Measurements from ENCODE around the gene LRRC4C.

The LRRC4C gene

DNA sequence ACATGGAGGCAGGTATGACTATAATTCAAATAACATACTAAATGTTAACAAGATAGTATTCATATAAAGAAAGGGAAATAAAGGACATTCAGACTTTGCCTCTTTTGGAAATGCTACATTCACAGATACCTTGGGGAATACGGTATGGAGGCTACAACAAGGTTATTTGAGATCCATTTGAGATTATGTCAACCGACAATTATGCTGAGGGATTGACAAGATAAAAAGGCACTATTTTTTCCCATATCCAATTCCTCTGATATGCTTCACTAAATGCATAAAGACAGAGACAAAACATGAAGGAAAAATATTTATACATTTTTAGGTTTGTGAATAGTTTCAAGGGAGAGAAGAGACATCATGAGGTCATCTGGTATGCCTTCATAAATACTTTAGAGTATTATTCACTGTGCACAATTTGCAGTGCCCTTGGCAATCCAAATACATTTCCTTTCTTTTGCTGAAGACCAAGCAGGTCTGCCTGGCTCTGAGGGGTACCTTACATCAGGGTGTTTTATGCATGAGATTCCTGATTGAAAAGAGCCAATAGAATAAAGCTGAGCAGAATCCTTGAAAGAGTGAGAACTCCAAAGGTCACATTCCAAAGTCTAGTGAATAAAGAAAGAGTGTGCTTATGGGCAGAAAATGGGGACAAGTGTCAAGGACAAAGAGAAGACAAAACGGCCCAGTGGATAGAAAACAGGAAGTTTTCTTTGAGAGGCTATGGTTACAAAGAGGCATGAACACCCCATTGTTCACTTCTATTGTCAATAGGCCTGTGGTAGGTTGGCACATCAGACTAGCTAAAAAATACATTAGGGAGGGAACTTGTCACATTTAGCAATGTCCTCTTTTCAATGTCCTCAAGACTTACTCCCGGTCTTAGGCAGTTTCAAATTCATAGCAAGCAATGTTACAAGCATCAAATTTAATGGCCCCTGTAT is 455.8 kb downstream of the LRRC4C start:
- no peak overlapping the region for H2AFZ ChIP-seq (ENCODE audit: low read depth, low read length)
- no peaks in the 10 kb centered on the region for H3K27me3 ChIP-seq (ENCODE audit: insufficient read depth, low read length, poor library complexity)
- no peaks in the 10 kb centered on the region for H3K79me2 ChIP-seq (ENCODE audit: insufficient read depth, low read length)
- no peak overlapping the region for H3K4me2 ChIP-seq (ENCODE audit: insufficient read depth, low read length)
- H3K36me3 ChIP-seq (ENCODE audit: insufficient read depth, low read length) = no peaks in the 10 kb centered on the region
- H3K27ac ChIP-seq (ENCODE audit: low read length) = no peak overlapping the region
- no peak overlapping the region for H3K4me3 ChIP-seq (ENCODE audit: low read depth in 1 of 2, low read length in 2 of 2)
- H3K4me1 ChIP-seq (ENCODE audit: insufficient read depth, low read length) = no peaks in the 10 kb centered on the region
- no peak for ATAC-seq (ENCODE audit: insufficient read depth, low read depth)
- no peak for DNase-seq
- no peak overlapping the region for H3K9ac ChIP-seq (ENCODE audit: low read depth, low read length)
- no peaks in the 10 kb centered on the region for H4K20me1 ChIP-seq (ENCODE audit: insufficient read depth, low read length)
- TF ChIP-seq, protein P1, sequence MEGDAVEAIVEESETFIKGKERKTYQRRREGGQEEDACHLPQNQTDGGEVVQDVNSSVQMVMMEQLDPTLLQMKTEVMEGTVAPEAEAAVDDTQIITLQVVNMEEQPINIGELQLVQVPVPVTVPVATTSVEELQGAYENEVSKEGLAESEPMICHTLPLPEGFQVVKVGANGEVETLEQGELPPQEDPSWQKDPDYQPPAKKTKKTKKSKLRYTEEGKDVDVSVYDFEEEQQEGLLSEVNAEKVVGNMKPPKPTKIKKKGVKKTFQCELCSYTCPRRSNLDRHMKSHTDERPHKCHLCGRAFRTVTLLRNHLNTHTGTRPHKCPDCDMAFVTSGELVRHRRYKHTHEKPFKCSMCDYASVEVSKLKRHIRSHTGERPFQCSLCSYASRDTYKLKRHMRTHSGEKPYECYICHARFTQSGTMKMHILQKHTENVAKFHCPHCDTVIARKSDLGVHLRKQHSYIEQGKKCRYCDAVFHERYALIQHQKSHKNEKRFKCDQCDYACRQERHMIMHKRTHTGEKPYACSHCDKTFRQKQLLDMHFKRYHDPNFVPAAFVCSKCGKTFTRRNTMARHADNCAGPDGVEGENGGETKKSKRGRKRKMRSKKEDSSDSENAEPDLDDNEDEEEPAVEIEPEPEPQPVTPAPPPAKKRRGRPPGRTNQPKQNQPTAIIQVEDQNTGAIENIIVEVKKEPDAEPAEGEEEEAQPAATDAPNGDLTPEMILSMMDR (IDR thresholded peaks at IDR 0.05; ENCODE audit: borderline replicate concordance, extremely low read depth, low read length, poor library complexity, severe bottlenecking) = no peak
- no peak for TF ChIP-seq EZH2 (IDR thresholded peaks at IDR 0.05; ENCODE audit: borderline replicate concordance, low read depth, low read length, severe bottlenecking)
- H3K9me3 ChIP-seq (ENCODE audit: insufficient read depth, low read length, severe bottlenecking) = no peaks in the 10 kb centered on the region

- Histone ChIP-seq H3K4me2 (ENCODE audit: insufficient read depth, low read length) (no peak overlapping the region), H3K36me3 (ENCODE audit: insufficient read depth, low read length) (no peaks in the 10 kb centered on the region), H3K27me3 (ENCODE audit: insufficient read depth, low read length, poor library complexity) (no peaks in the 10 kb centered on the region), H3K9ac (ENCODE audit: low read depth, low read length) (no peak overlapping the region), H3K27ac (ENCODE audit: low read length) (no peak overlapping the region), H4K20me1 (ENCODE audit: insufficient read depth, low read length) (no peaks in the 10 kb centered on the region), H2AFZ (ENCODE audit: low read depth, low read length) (no peak overlapping the region), H3K79me2 (ENCODE audit: insufficient read depth, low read length) (no peaks in the 10 kb centered on the region), H3K9me3 (ENCODE audit: insufficient read depth, low read length, severe bottlenecking) (no peaks in the 10 kb centered on the region), H3K4me3 (ENCODE audit: low read depth in 1 of 2, low read length in 2 of 2) (no peak overlapping the region), H3K4me1 (ENCODE audit: insufficient read depth, low read length) (no peaks in the 10 kb centered on the region)
- DNase-seq (no peak), ATAC-seq (ENCODE audit: insufficient read depth, low read depth) (no peak)
- TF ChIP-seq, protein P1 (IDR thresholded peaks at IDR 0.05; ENCODE audit: borderline replicate concordance, extremely low read depth, low read length, poor library complexity, severe bottlenecking) = no peak
- TF ChIP-seq EZH2 (IDR thresholded peaks at IDR 0.05; ENCODE audit: borderline replicate concordance, low read depth, low read length, severe bottlenecking) = no peak
Measured at GRCh38 chr11:40998920-40999319, 460.5 kb downstream of the LRRC4C start.

DNA sequence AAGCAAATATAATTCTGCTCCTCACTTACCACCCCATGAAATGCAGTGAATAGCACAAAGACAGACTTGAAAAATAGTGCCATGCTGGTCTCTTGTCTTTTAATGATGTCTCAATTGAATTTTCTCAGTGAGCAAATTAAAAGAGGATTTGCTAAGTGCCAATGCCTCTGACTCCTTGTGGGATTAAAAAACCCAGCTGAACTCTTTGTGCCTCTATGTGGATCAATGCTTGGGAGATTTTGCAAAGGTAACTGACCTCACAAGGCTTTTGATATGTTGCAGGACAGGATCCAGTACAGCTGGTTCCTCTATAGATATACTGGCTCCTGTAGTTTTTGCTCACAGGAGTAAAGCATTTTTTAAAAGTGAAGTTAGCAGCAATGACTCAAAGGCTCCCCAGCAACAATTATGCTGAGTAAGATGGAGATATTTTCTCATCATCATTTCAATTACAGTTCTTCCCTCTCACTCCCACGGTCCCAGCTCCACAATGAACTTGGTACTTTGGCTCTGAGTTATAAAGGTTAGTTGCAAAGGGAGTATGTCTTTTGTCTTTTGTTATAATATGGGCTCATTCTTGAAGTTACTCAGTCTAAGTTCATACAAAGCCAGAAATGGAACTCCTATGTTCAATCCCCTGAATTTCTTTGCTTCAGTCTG is 471.5 kb downstream of the LRRC4C start:
- ATAC-seq (ENCODE audit: insufficient read depth, low read depth) = no peak
- no peak for TF ChIP-seq EZH2 (IDR thresholded peaks at IDR 0.05; ENCODE audit: borderline replicate concordance, low read depth, low read length, severe bottlenecking)
- TF ChIP-seq, protein P1 (IDR thresholded peaks at IDR 0.05; ENCODE audit: borderline replicate concordance, extremely low read depth, low read length, poor library complexity, severe bottlenecking) = no peak

More for the DNA sequence above, 471.5 kb downstream of the LRRC4C start:
- no peaks in the 10 kb centered on the region for H3K4me1 ChIP-seq (ENCODE audit: insufficient read depth, low read length)
- no peaks in the 10 kb centered on the region for H3K36me3 ChIP-seq (ENCODE audit: insufficient read depth, low read length)
- H3K27ac ChIP-seq (ENCODE audit: low read length) = no peak overlapping the region
- H3K9me3 ChIP-seq (ENCODE audit: insufficient read depth, low read length, severe bottlenecking) = no peaks in the 10 kb centered on the region
- no peak for DNase-seq
- no peak overlapping the region for H3K4me2 ChIP-seq (ENCODE audit: insufficient read depth, low read length)
- H3K27me3 ChIP-seq (ENCODE audit: insufficient read depth, low read length, poor library complexity) = no peaks in the 10 kb centered on the region
- H3K79me2 ChIP-seq (ENCODE audit: insufficient read depth, low read length) = no peaks in the 10 kb centered on the region
- H2AFZ ChIP-seq (ENCODE audit: low read depth, low read length) = no peak overlapping the region
- no peak overlapping the region for H3K9ac ChIP-seq (ENCODE audit: low read depth, low read length)
- no peaks in the 10 kb centered on the region for H4K20me1 ChIP-seq (ENCODE audit: insufficient read depth, low read length)
- no peak overlapping the region for H3K4me3 ChIP-seq (ENCODE audit: low read depth in 1 of 2, low read length in 2 of 2)
